OCI-LY7 (cell line): ENCODE data around the gene SYT9. TPM values are rescaled to one million over a fixed set of nuclear protein-coding genes. Genes with fewer than 3 reads are reported as not detected.

Experiments
- BruUV-seq: library from RNA; stranded (reverse); fragments of 400-500 nt; replicated peaks from 2 replicates; lab custom pipeline; 2021; lab: Mats Ljungman, UMichigan
- CTCF ChIA-PET: fragments of 300-600 bp; sonication (Branson Sonifier 250); formaldehyde crosslinking; loops from one replicate; lab custom pipeline; 2022; ENCODE audit warnings: antibody characterized with exemption; ENCODE audit not compliant: unreplicated experiment; lab: Charles Lee
- POLR2A ChIA-PET: fragments of 300-600 bp; sonication (Branson Sonifier 250); formaldehyde crosslinking; loops from one replicate; lab custom pipeline; 2022; ENCODE audit warnings: antibody characterized with exemption; lab: Charles Lee
- DNase-seq: peaks from one replicate; pipeline ENCODE4 v3.0.0-alpha.2; 2015; ENCODE audit warnings: low spot score
- H2AFZ ChIP-seq: fragments of 200-600 bp; sonication (generic), shearing (Covaris generic); 2 replicates; pipeline ENCODE4 v1.6.1; 2014; ENCODE audit warnings: mild to moderate bottlenecking, antibody characterized with exemption, low read length, moderate library complexity
- H3K27ac ChIP-seq: fragments of 200-600 bp; sonication (generic); 2 replicates; pipeline ENCODE4 v1.5.1; 2014; ENCODE audit warnings: mixed run types, low read depth, mild to moderate bottlenecking, moderate library complexity, low read length, inconsistent platforms; ENCODE audit not compliant: poor library complexity, severe bottlenecking
- H3K36me3 ChIP-seq: fragments of 200-600 bp; sonication (generic); 2 replicates; pipeline ENCODE4 v1.6.1; 2014; ENCODE audit warnings: mild to moderate bottlenecking, antibody characterized with exemption, low read length, moderate library complexity, mixed read lengths; ENCODE audit not compliant: insufficient read depth
- H3K4me1 ChIP-seq: fragments of 200-600 bp; sonication (generic); 2 replicates; pipeline ENCODE4 v1.5.1; 2014; ENCODE audit warnings: mild to moderate bottlenecking, low read length; ENCODE audit not compliant: insufficient read depth, poor library complexity, severe bottlenecking
- H3K4me2 ChIP-seq: fragments of 200-600 bp; sonication (generic); 2 replicates; pipeline ENCODE4 v1.6.1; 2014; ENCODE audit warnings: mild to moderate bottlenecking, low read length
- H3K4me3 ChIP-seq: fragments of 200-600 bp; sonication (generic); 2 replicates; pipeline ENCODE4 v1.5.1; 2014; ENCODE audit warnings: mild to moderate bottlenecking, low read depth, low read length; ENCODE audit not compliant: poor library complexity, severe bottlenecking
- H3K79me2 ChIP-seq: fragments of 200-600 bp; sonication (generic); 2 replicates; pipeline ENCODE4 v1.6.1; 2016; ENCODE audit warnings: low read depth, mild to moderate bottlenecking, low read length, moderate library complexity, mixed read lengths; ENCODE audit not compliant: insufficient read depth
- H3K9me2 ChIP-seq: fragments of 200-600 bp; sonication (generic); 2 replicates; pipeline ENCODE4 v1.6.1; 2016; ENCODE audit warnings: mild to moderate bottlenecking, low read length, mixed read lengths; ENCODE audit not compliant: insufficient read depth
- H3K9me3 ChIP-seq: fragments of 200-600 bp; sonication (generic); 2 replicates; pipeline ENCODE4 v1.6.1; 2014; ENCODE audit warnings: mild to moderate bottlenecking, mixed run types, low read length, mixed read lengths
- H4K20me1 ChIP-seq: fragments of 200-600 bp; sonication (generic); 2 replicates; pipeline ENCODE4 v1.6.1; 2014; ENCODE audit warnings: mild to moderate bottlenecking, antibody characterized with exemption, low read length, moderate library complexity, mixed read lengths; ENCODE audit not compliant: insufficient read depth
- EZH2phosphoT487 ChIP-seq: fragments of 200-600 bp; sonication (generic); IDR thresholded peaks from 2 replicates; pipeline ENCODE4 v1.6.1; 2018; ENCODE audit warnings: low read depth, borderline replicate concordance, mild to moderate bottlenecking, mixed run types, antibody characterized with exemption, low read length, moderate library complexity, mixed read lengths
- intact Hi-C: fragments of 100-400 bp; cut with micrococcal nuclease; formaldehyde crosslinking; loops from one replicate; pipeline ENCODE4 v1.10.0; 2022; ENCODE audit not compliant: unreplicated experiment
- total RNA-seq, 2 experiments: library from RNA; depleted of rRNA in 1 of 2; stranded (reverse); fragments of >200 nt in 1 of 2; shearing (Covaris generic) in 1 of 2; gene quantifications; 2 replicates each; pipeline ENCODE4 v1.2.3, GENCODE V29; 2014 to 2022
- TF ChIP-seq, protein P1 (sequence below): fragments of 200-600 bp; sonication (generic); conservative IDR thresholded peaks from 2 replicates; pipeline ENCODE4 v1.5.1; 2014; ENCODE audit warnings: mild to moderate bottlenecking, antibody characterized with exemption, low read length, moderate library complexity, mixed read lengths

SYT9 gene
- total RNA-seq, 2 experiments from 2014 or later, result 0.19 TPM; not detected in 1

DNA sequence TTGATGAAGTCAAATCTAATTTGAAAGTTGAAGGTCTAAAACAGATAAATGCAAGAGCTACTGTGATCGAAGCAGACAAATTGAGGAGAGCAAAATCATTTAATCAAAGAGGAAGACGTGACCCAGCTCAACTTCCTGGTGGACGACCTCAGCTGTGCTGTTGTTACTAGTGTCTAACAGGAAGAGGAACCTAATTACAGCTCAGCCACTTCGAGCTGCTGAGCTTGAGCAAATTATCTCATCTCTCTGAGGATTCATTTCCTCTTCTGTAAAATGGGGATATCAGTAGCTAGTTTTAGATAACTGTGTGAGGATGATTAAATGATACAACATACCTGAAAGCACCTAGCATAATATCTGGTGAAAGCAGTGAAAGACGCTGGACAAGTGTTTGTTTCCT, 185.0 kb downstream of the SYT9 start:
- BruUV-seq, result no TSS peak
- peak overlapping the region; percentile 98 for H2AFZ ChIP-seq
- ChIA-PET CTCF (interaction anchor here (0.6 to 1.6 kb wide), 4 partner anchors 11 to 340 kb away, joined by 3 to 5 read pairs (median 3); no protein-coding TSS in a partner anchor), POLR2A (interaction anchor here (0.6 to 1.9 kb wide), 12 partner anchors 8 to 1747 kb away, joined by 3 to 10 read pairs (median 3); partner anchors contain the start of gene TRIM22)
- no peaks in the 10 kb centered on the region for H3K9me2 ChIP-seq
- H4K20me1 ChIP-seq, result no peaks in the 10 kb centered on the region
- H3K4me2 ChIP-seq, result peak overlapping the region; percentile 59
- H3K9me3 ChIP-seq, result no peaks in the 10 kb centered on the region
- peaks cover 28% of the 10 kb centered on the region for H3K4me1 ChIP-seq
- no peaks in the 10 kb centered on the region for H3K36me3 ChIP-seq
- intact Hi-C loops, result no loop called here
- no peaks in the 10 kb centered on the region for H3K79me2 ChIP-seq
- H3K27ac ChIP-seq, result peak overlapping the region; percentile 56
- H3K4me3 ChIP-seq, result peak overlapping the region; percentile 39
- no peak for TF ChIP-seq EZH2phosphoT487
- TF ChIP-seq, protein P1, sequence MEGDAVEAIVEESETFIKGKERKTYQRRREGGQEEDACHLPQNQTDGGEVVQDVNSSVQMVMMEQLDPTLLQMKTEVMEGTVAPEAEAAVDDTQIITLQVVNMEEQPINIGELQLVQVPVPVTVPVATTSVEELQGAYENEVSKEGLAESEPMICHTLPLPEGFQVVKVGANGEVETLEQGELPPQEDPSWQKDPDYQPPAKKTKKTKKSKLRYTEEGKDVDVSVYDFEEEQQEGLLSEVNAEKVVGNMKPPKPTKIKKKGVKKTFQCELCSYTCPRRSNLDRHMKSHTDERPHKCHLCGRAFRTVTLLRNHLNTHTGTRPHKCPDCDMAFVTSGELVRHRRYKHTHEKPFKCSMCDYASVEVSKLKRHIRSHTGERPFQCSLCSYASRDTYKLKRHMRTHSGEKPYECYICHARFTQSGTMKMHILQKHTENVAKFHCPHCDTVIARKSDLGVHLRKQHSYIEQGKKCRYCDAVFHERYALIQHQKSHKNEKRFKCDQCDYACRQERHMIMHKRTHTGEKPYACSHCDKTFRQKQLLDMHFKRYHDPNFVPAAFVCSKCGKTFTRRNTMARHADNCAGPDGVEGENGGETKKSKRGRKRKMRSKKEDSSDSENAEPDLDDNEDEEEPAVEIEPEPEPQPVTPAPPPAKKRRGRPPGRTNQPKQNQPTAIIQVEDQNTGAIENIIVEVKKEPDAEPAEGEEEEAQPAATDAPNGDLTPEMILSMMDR, result no peak
- DNase-seq, result peak; percentile 89

DNA sequence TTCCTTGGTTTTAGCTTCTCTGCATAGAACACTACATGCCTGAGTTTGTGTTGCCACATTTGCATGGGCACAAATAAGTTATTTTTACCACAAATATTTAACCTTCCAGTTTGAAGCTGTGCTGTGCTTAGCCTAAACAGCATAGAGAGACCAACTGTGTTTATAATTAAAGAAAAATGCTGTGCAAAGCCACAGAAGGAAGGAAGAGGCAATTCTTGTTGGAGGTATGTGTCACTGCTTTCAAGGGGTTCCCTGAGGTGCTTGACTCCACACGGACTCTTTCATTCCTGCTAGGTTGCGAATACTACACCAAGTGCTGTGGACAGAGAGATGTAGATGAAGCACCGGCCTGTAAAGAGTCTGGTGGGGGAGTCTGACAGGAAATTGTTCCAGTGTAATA, 186.0 kb downstream of the SYT9 start:
- Histone ChIP-seq H3K9me3 (no peaks in the 10 kb centered on the region), H3K27ac (no peak overlapping the region), H4K20me1 (no peaks in the 10 kb centered on the region), H2AFZ (no peak overlapping the region), H3K4me3 (no peak overlapping the region), H3K4me2 (no peak overlapping the region), H3K36me3 (no peaks in the 10 kb centered on the region), H3K9me2 (no peaks in the 10 kb centered on the region), H3K79me2 (no peaks in the 10 kb centered on the region), H3K4me1 (peaks cover 28% of the 10 kb centered on the region)
- TF ChIP-seq EZH2phosphoT487, result no peak
- TF ChIP-seq, protein P1, result no peak
- ChIA-PET CTCF (interaction anchor here (1.5 kb wide), 1 partner anchor 16 kb away, joined by 5 read pairs; no protein-coding TSS in a partner anchor), POLR2A (interaction anchor here (0.7 to 1.4 kb wide), 4 partner anchors 9 to 198 kb away, joined by 3 read pairs; no protein-coding TSS in a partner anchor)
- no TSS peak for BruUV-seq
- intact Hi-C loops, result no loop called here
- DNase-seq, result no peak

DNA sequence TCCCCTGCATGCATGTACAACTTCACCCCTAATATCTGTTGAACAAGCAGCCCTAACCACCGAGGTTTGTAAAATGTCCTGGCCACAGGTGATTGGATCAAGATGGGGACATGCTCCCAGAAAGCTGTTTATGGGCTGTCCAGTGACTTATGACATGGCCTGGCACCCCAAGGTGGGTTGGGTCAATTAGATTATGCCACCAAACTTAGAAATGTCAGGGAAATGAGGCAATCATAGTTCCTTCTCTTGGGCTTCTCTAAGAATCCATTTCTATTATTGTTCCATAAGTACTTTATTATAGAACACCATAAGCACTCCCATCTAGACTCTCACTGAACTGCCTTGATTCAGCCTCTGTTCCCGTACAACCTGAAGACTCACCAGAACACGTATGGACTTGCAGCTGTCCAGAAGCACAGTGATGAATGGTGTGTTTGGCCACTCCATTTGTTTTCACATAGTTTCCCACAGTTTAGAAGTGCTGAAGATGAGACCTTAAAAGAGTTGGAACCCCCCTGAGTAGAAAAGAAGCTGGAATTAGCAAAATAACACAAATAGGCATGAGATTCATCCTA, 188.1 kb downstream of the SYT9 start:
- Histone ChIP-seq H3K79me2 (no peaks in the 10 kb centered on the region), H3K4me2 (no peak overlapping the region), H3K9me3 (no peaks in the 10 kb centered on the region), H4K20me1 (no peaks in the 10 kb centered on the region), H3K9me2 (no peaks in the 10 kb centered on the region), H3K4me3 (no peak overlapping the region), H3K27ac (no peak overlapping the region), H2AFZ (no peak overlapping the region), H3K36me3 (no peaks in the 10 kb centered on the region), H3K4me1 (peaks cover 28% of the 10 kb centered on the region)
- CTCF ChIA-PET, result no interaction called here
- BruUV-seq, result no TSS peak
- TF ChIP-seq, protein P1, result no peak
- POLR2A ChIA-PET, result interaction anchor here (1.0 to 2.0 kb wide), 3 partner anchors 11 to 84 kb away, joined by 3 to 7 read pairs (median 3); no protein-coding TSS in a partner anchor
- intact Hi-C loops, result loop anchor here (5.0 kb wide), 3 partner anchors 227 to 628 kb away; no protein-coding TSS in a partner anchor
- no peak for DNase-seq
